SK-N-SH (cell line): ENCODE results near the gene ACSBG1. TPM values are rescaled to one million over a fixed set of nuclear protein-coding genes. Genes with fewer than 3 reads are reported as not detected.

Source experiments
- CTCF ChIA-PET: fragments of 300-600, 350-600 bp; formaldehyde crosslinking; extraction: SDS; loops from one replicate; lab custom pipeline; 2021; lab: Yijun Ruan, JAX
- POLR2A ChIA-PET: fragments of 350-600 bp; sonication (Branson Sonifier 250); formaldehyde crosslinking; extraction: SDS; loops from one replicate; lab custom pipeline; 2020; ENCODE audit warnings: antibody characterized with exemption, inconsistent platforms; lab: Yijun Ruan, JAX
- DNase-seq: peaks from one replicate; pipeline ENCODE4 v3.0.0; 2012
- H2AFZ ChIP-seq: fragments of 200-600 bp; sonication (generic); 2 replicates; pipeline ENCODE4 v1.8.1; 2016; ENCODE audit warnings: antibody characterized with exemption, mild to moderate bottlenecking, low read depth
- H3F3A ChIP-seq: fragments of 200-600 bp; sonication (generic); replicated peaks from 2 replicates; pipeline ENCODE3; 2016; ENCODE audit warnings: antibody characterized with exemption, mild to moderate bottlenecking; ENCODE audit not compliant: insufficient read depth
- H3K27ac ChIP-seq, 2 experiments: fragments of 200-500 bp in 1 of 2; fragments of 200-600 bp in 1 of 2; sonication (Bioruptor generic) in 1 of 2; sonication (generic), shearing (Covaris generic) in 1 of 2; 2 replicates each; pipeline versions ENCODE4 v1.5.1 to v1.6.1; 2014 to 2016; ENCODE audit warnings: low read depth in 2 of 2, inconsistent platforms in 1 of 2, low read length in 1 of 2, mild to moderate bottlenecking in 1 of 2, mixed read lengths in 1 of 2
- H3K27me3 ChIP-seq: fragments of 200-600 bp; sonication (generic), shearing (Covaris generic); 2 replicates; pipeline ENCODE4 v1.6.1; 2016; ENCODE audit warnings: mixed run types; ENCODE audit not compliant: insufficient read depth
- H3K36me3 ChIP-seq, 2 experiments: fragments of 200-500 bp in 1 of 2; fragments of 200-600 bp in 1 of 2; sonication (Bioruptor generic) in 1 of 2; sonication (generic) in 1 of 2; replicated peaks in 1 of 2; 2 replicates each; pipeline versions ENCODE3 to v1.5.1; 2014 to 2016; ENCODE audit warnings: low read length in 1 of 2, mild to moderate bottlenecking in 1 of 2; ENCODE audit not compliant: insufficient read depth in 2 of 2, control insufficient read depth in 1 of 2
- H3K4me1 ChIP-seq, 2 experiments: fragments of 200-500 bp in 1 of 2; fragments of 200-600 bp in 1 of 2; sonication (Bioruptor generic) in 1 of 2; sonication (generic), shearing (Covaris generic) in 1 of 2; 2 replicates each; pipeline versions ENCODE4 v1.5.1 to v1.6.1; 2014 to 2016; ENCODE audit warnings: low read depth in 1 of 2, low read length in 1 of 2, mixed run types in 1 of 2; ENCODE audit not compliant: insufficient read depth in 2 of 2, control insufficient read depth in 1 of 2
- H3K4me2 ChIP-seq: fragments of 200-600 bp; sonication (generic), shearing (Covaris generic); 2 replicates; pipeline ENCODE4 v1.6.1; 2017; ENCODE audit warnings: mixed run types
- H3K4me3 ChIP-seq, 2 experiments: fragments of 200-500 bp in 1 of 2; fragments of 200-600 bp in 1 of 2; sonication (Bioruptor generic) in 1 of 2; sonication (generic), shearing (Covaris generic) in 1 of 2; 2 replicates each; pipeline versions ENCODE4 v1.5.1 to v1.8.1; 2014 to 2016; ENCODE audit warnings: low read depth in 2 of 2, inconsistent platforms in 1 of 2, low read length in 1 of 2, mild to moderate bottlenecking in 1 of 2, mixed read lengths in 1 of 2, moderate library complexity in 1 of 2
- H3K79me2 ChIP-seq: fragments of 200-600 bp; sonication (generic); 2 replicates; pipeline ENCODE4 v1.8.1; 2017; ENCODE audit warnings: mild to moderate bottlenecking; ENCODE audit not compliant: insufficient read depth
- H3K9ac ChIP-seq: fragments of 200-600 bp; sonication (generic); 2 replicates; pipeline ENCODE4 v1.6.1; 2017; ENCODE audit warnings: mixed run types
- H3K9me2 ChIP-seq: fragments of 200-600 bp; sonication (generic); 2 replicates; pipeline ENCODE4 v1.6.1; 2017; ENCODE audit warnings: mixed run types
- H3K9me3 ChIP-seq: fragments of 200-600 bp; sonication (generic); 2 replicates; pipeline ENCODE4 v1.6.1; 2017; ENCODE audit warnings: mixed run types, mild to moderate bottlenecking, moderate library complexity
- H4K20me1 ChIP-seq: fragments of 200-600 bp; sonication (generic); 2 replicates; pipeline ENCODE4 v1.6.1; 2017; ENCODE audit warnings: mild to moderate bottlenecking, mixed run types; ENCODE audit not compliant: insufficient read depth
- ELF1 ChIP-seq: IDR thresholded peaks from 2 replicates; pipeline ENCODE4 v1.4.0; 2012
- EP300 ChIP-seq, 2 experiments: IDR thresholded peaks; 2 replicates each; pipeline versions ENCODE4 v1.4.0 to v1.6.1; 2012; ENCODE audit warnings: borderline replicate concordance in 1 of 2, low read depth in 1 of 2, low read length in 1 of 2
- EZH2phosphoT487 ChIP-seq: fragments of 200-600 bp; sonication (generic); IDR thresholded peaks from 2 replicates; pipeline ENCODE4 v1.6.1; 2017; ENCODE audit warnings: low read depth, mixed run types, mild to moderate bottlenecking, antibody characterized with exemption, moderate library complexity, borderline replicate concordance
- FOSL2 ChIP-seq: IDR thresholded peaks from 2 replicates; pipeline ENCODE4 v1.4.0; 2012; ENCODE audit warnings: low read depth, mild to moderate bottlenecking, moderate library complexity, borderline replicate concordance
- JUND ChIP-seq: IDR thresholded peaks from 2 replicates; pipeline ENCODE4 v1.4.0; 2012
- RAD21 ChIP-seq: IDR thresholded peaks from 2 replicates; pipeline ENCODE4 v1.6.1; 2012; ENCODE audit warnings: mild to moderate bottlenecking, low read length
- RCOR1 ChIP-seq: fragments of 150-350 bp; IDR thresholded peaks from 2 replicates; pipeline ENCODE4 v1.6.1; 2017; ENCODE audit warnings: antibody characterized with exemption, low read length
- RFX5 ChIP-seq: IDR thresholded peaks from 2 replicates; pipeline ENCODE4 v1.6.1; 2012; ENCODE audit warnings: mild to moderate bottlenecking, improper control_type of control experiment, low read length
- RXRA ChIP-seq: IDR thresholded peaks from 2 replicates; pipeline ENCODE4 v1.4.0; 2012; ENCODE audit warnings: low read depth, mild to moderate bottlenecking, borderline replicate concordance
- SIN3A ChIP-seq: IDR thresholded peaks from 2 replicates; pipeline ENCODE4 v1.6.1; 2012; ENCODE audit warnings: low read depth, mild to moderate bottlenecking, low read length, moderate library complexity, borderline replicate concordance
- SMC3 ChIP-seq: IDR thresholded peaks from 2 replicates; pipeline ENCODE4 v1.6.1; 2012; ENCODE audit warnings: low read depth, low read length, improper control_type of control experiment
- TCF12 ChIP-seq: IDR thresholded peaks from 2 replicates; pipeline ENCODE4 v1.4.0; 2012
- TEAD4 ChIP-seq: IDR thresholded peaks from 2 replicates; pipeline ENCODE4 v1.4.0; 2012; ENCODE audit warnings: mild to moderate bottlenecking, borderline replicate concordance; ENCODE audit not compliant: insufficient read depth
- YY1 ChIP-seq: IDR thresholded peaks from 2 replicates; pipeline ENCODE4 v1.4.0; 2012; ENCODE audit warnings: low read depth, mild to moderate bottlenecking
- whole genome bisulfite sequencing: methylation state at CpG from one replicate; pipeline ENCODE4 v1.1.6; 2017; ENCODE audit warnings: low lambda C conversion rate; 5-methylcytosine and 5-hydroxymethylcytosine counted together
- polyA plus RNA-seq, 3 experiments: library from polyadenylated mRNA; depleted of rRNA; stranded (reverse); fragments of >200 nt; gene quantifications; 2 replicates each; pipeline ENCODE4 v1.2.3, GENCODE V29; 2012
- TF ChIP-seq, protein P1 (sequence below): IDR thresholded peaks from 2 replicates; pipeline ENCODE4; 2012
- TF ChIP-seq, protein P2 (sequence below): IDR thresholded peaks from 2 replicates; pipeline ENCODE4 v1.4.0; 2012; ENCODE audit warnings: low read depth
- TF ChIP-seq, protein P3 (sequence below): IDR thresholded peaks from 2 replicates; pipeline ENCODE4 v1.4.0; 2012; ENCODE audit warnings: low read depth, borderline replicate concordance
- TF ChIP-seq, protein P4 (sequence below): IDR thresholded peaks from 2 replicates; pipeline ENCODE4 v1.4.0; 2012; ENCODE audit warnings: low read depth, borderline replicate concordance
- TF ChIP-seq, protein P5 (sequence below): IDR thresholded peaks from 2 replicates; pipeline ENCODE4 v1.6.1; 2012; ENCODE audit warnings: mild to moderate bottlenecking, low read depth, low read length, moderate library complexity
- TF ChIP-seq, protein P6 (sequence below): fragments of 150-350 bp; IDR thresholded peaks from 2 replicates; pipeline ENCODE4 v1.6.1; 2017; ENCODE audit warnings: antibody characterized with exemption, low read length, low read depth, borderline replicate concordance

Gene ACSBG1
- polyA plus RNA-seq, 1 of the 3 experiments (the other 2 are of a cell fraction) = under 0.01 TPM

DNA sequence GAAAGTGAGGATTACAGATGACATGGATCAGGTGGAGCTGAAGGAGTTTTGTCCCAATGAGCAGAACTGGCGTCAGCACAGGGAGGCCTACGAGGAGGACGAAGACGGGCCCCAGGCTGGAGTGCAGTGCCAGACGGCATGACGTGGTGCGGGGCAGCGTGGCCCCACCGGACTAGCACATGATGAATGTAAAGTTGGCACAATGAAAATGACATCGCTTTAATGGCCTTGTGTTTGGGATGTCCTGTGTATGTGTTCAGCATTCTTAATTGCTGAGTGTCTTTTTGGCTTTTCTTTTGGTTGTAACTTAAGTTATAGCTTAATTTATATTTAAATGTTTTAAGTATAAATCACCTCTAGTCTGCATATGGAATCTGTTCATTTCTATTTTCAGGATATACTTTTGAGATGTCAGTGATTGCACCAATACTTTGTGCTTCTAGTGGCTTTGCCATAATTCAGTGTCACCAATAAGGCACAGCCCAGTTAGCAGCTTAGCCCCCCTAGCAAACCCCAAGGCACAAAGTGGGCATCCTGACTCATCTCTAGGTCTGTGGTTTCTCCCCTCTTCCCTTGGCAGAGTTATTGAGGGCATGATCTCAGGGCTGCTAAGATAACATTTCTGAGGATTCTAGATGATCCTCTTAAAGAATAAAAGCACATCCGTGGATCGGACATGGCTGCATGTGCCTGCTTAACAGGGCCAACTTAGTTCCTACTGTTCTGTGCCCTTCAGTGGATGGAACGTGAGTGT lies 46.1 kb upstream of the ACSBG1 start (continued):
- no peak for TF ChIP-seq SMC3
- TF ChIP-seq, protein P1, sequence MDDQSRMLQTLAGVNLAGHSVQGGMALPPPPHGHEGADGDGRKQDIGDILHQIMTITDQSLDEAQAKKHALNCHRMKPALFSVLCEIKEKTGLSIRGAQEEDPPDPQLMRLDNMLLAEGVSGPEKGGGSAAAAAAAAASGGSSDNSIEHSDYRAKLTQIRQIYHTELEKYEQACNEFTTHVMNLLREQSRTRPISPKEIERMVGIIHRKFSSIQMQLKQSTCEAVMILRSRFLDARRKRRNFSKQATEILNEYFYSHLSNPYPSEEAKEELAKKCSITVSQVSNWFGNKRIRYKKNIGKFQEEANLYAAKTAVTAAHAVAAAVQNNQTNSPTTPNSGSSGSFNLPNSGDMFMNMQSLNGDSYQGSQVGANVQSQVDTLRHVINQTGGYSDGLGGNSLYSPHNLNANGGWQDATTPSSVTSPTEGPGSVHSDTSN = peak; percentile 22; the same call in 1 of the 2 replicates
- peak; percentile 28; the same call in 1 of the 2 replicates for TF ChIP-seq FOSL2
- TF ChIP-seq, protein P2, sequence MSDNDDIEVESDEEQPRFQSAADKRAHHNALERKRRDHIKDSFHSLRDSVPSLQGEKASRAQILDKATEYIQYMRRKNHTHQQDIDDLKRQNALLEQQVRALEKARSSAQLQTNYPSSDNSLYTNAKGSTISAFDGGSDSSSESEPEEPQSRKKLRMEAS = peak; percentile 74
- TF ChIP-seq RAD21 = no peak

DNA sequence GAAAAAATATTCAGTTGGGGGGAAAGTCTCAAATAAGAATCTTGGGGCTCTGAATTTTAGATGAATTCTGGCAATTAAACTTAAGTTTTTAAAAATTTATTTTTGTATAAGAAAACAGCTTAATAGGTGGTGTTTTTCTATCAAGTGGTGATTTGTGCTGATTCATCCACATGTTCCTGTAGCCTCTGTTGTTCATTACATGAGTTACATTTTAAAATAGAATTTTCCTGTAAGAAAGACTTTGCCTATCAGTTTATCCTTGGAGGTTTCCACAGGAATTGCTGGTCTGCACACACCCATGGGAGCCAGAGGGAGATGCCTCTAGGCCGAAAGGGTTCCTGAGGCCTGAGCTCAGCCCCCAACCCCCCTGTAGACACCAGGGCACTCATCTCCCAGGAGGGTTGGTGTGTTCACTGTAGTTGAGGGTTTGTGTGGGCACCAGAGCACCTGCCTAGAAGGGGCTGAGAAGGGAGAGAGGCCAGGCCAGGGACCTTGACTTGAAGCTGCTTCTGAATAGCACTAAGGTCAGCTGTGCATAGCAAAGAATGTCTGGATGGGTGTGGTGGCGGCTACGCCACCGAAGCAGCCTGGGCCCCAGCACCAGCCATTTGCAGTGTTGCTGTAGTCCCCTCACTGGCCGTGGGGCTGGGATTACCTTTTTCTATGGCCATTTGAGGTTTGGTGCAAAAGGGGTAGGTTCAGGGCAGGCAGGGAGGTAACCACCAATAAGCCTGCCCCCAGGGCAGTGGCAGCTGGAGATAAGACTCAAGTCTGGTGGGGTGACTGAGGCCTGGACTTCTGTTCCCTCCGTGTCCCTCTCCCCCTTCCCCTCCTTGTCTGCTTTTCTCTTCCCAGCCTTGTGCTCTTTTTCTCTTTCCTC lies 41.9 kb upstream of the ACSBG1 start:
- Histone ChIP-seq H2AFZ (no peak overlapping the region), H3K9me3 (no peaks in the 10 kb centered on the region), H3K4me1 (peaks cover 6 to 8% of the 10 kb centered on the region in 2 experiments; a peak in 2 of 4 replicates), H3K36me3 (peaks cover 0 to 3% of the 10 kb centered on the region in 2 experiments), H3K4me2 (no peak overlapping the region), H4K20me1 (no peaks in the 10 kb centered on the region), H3K4me3 (no peak overlapping the region), H3K9me2 (no peaks in the 10 kb centered on the region), H3F3A (peaks cover 11% of the 10 kb centered on the region), H3K27ac (no peak overlapping the region), H3K79me2 (no peaks in the 10 kb centered on the region), H3K9ac (no peak overlapping the region), H3K27me3 (no peaks in the 10 kb centered on the region)
- 93% methylated on average over 4 of the region's 6 CpGs for WGBS
- ChIA-PET CTCF (no interaction called here), POLR2A (no interaction called here)
- DNase-seq = no peak
- TF ChIP-seq RCOR1 = no peak
- TF ChIP-seq TCF12 = no peak
- TF ChIP-seq, protein P3, sequence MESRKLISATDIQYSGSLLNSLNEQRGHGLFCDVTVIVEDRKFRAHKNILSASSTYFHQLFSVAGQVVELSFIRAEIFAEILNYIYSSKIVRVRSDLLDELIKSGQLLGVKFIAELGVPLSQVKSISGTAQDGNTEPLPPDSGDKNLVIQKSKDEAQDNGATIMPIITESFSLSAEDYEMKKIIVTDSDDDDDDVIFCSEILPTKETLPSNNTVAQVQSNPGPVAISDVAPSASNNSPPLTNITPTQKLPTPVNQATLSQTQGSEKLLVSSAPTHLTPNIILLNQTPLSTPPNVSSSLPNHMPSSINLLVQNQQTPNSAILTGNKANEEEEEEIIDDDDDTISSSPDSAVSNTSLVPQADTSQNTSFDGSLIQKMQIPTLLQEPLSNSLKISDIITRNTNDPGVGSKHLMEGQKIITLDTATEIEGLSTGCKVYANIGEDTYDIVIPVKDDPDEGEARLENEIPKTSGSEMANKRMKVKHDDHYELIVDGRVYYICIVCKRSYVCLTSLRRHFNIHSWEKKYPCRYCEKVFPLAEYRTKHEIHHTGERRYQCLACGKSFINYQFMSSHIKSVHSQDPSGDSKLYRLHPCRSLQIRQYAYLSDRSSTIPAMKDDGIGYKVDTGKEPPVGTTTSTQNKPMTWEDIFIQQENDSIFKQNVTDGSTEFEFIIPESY = no peak
- no peak for TF ChIP-seq EZH2phosphoT487
- no peak for TF ChIP-seq ELF1
- TF ChIP-seq, protein P4, sequence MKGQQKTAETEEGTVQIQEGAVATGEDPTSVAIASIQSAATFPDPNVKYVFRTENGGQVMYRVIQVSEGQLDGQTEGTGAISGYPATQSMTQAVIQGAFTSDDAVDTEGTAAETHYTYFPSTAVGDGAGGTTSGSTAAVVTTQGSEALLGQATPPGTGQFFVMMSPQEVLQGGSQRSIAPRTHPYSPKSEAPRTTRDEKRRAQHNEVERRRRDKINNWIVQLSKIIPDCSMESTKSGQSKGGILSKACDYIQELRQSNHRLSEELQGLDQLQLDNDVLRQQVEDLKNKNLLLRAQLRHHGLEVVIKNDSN = no peak
- TF ChIP-seq SMC3 = no peak
- no peak for TF ChIP-seq JUND
- no peak for TF ChIP-seq RFX5
- no peak for TF ChIP-seq RXRA
- TF ChIP-seq EP300 (IDR thresholded peaks at IDR 0.05; ENCODE audit: borderline replicate concordance in 1 of 2, low read depth in 1 of 2, low read length in 1 of 2) = no peak
- no peak for TF ChIP-seq YY1
- TF ChIP-seq, protein P5, sequence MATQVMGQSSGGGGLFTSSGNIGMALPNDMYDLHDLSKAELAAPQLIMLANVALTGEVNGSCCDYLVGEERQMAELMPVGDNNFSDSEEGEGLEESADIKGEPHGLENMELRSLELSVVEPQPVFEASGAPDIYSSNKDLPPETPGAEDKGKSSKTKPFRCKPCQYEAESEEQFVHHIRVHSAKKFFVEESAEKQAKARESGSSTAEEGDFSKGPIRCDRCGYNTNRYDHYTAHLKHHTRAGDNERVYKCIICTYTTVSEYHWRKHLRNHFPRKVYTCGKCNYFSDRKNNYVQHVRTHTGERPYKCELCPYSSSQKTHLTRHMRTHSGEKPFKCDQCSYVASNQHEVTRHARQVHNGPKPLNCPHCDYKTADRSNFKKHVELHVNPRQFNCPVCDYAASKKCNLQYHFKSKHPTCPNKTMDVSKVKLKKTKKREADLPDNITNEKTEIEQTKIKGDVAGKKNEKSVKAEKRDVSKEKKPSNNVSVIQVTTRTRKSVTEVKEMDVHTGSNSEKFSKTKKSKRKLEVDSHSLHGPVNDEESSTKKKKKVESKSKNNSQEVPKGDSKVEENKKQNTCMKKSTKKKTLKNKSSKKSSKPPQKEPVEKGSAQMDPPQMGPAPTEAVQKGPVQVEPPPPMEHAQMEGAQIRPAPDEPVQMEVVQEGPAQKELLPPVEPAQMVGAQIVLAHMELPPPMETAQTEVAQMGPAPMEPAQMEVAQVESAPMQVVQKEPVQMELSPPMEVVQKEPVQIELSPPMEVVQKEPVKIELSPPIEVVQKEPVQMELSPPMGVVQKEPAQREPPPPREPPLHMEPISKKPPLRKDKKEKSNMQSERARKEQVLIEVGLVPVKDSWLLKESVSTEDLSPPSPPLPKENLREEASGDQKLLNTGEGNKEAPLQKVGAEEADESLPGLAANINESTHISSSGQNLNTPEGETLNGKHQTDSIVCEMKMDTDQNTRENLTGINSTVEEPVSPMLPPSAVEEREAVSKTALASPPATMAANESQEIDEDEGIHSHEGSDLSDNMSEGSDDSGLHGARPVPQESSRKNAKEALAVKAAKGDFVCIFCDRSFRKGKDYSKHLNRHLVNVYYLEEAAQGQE = no peak
- no peak for TF ChIP-seq TEAD4
- TF ChIP-seq SIN3A = no peak
- TF ChIP-seq, protein P6, sequence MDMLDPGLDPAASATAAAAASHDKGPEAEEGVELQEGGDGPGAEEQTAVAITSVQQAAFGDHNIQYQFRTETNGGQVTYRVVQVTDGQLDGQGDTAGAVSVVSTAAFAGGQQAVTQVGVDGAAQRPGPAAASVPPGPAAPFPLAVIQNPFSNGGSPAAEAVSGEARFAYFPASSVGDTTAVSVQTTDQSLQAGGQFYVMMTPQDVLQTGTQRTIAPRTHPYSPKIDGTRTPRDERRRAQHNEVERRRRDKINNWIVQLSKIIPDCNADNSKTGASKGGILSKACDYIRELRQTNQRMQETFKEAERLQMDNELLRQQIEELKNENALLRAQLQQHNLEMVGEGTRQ = no peak
